Naive thymus-derived CD8-positive, alpha-beta T cell (primary cell): ENCODE results near the gene TIMM22. TPM values are rescaled to one million over a fixed set of nuclear protein-coding genes. Genes with fewer than 3 reads are reported as not detected.

ENCODE experiments used
- ATAC-seq, 2 donors: fragments of 150-1000 bp; cut with Tn5 transposase in 1 of 2; sonication (Bioruptor Pico), chemical (Tn5 transposase) in 1 of 2; 1 replicate in 1 of 2; 2 replicates in 1 of 2; pipeline ENCODE4 v1.10.0; 2021; ENCODE audit warnings: mild to moderate bottlenecking in 2 of 2, moderate library complexity in 2 of 2
- POLR2A ChIA-PET: fragments of 350-600 bp; sonication (Branson Sonifier 250); formaldehyde crosslinking; loops from one replicate; lab custom pipeline; 2021; ENCODE audit warnings: antibody characterized with exemption; lab: Charles Lee
- DNase-seq, 10 donors: peaks; one replicate each; pipeline versions ENCODE4 v3.0.0 to v3.0.0-alpha.2; 2020 to 2022
- H3K27ac Mint-ChIP-seq, 10 donors: one replicate each; pipeline ENCODE4 v1.8.0; 2020 to 2022; ENCODE audit warnings: mild to moderate bottlenecking in 10 of 10, mixed read lengths in 10 of 10, moderate library complexity in 4 of 10, inconsistent platforms in 1 of 10
- H3K27me3 Mint-ChIP-seq, 5 donors: one replicate each; pipeline ENCODE4 v1.8.0; 2021 to 2022; ENCODE audit warnings: mixed read lengths in 5 of 5
- H3K36me3 Mint-ChIP-seq, 3 donors: one replicate each; pipeline ENCODE4 v1.8.0; 2020 to 2022; ENCODE audit warnings: mixed read lengths in 3 of 3, mild to moderate bottlenecking in 2 of 3, inconsistent platforms in 1 of 3
- H3K4me1 Mint-ChIP-seq, 4 donors: one replicate each; pipeline ENCODE4 v1.8.0; 2021 to 2022; ENCODE audit warnings: mixed read lengths in 4 of 4
- H3K4me3 Mint-ChIP-seq, 10 donors: one replicate each; pipeline ENCODE4 v1.8.0; 2020 to 2022; ENCODE audit warnings: mild to moderate bottlenecking in 10 of 10, mixed read lengths in 10 of 10, moderate library complexity in 6 of 10, inconsistent platforms in 1 of 10
- H3K9me3 Mint-ChIP-seq, 9 donors: one replicate each; pipeline ENCODE4 v1.8.0; 2020 to 2022; ENCODE audit warnings: mixed read lengths in 9 of 9, mild to moderate bottlenecking in 3 of 9, inconsistent platforms in 1 of 9, moderate library complexity in 1 of 9
- polyA plus RNA-seq, 3 donors: library from polyadenylated mRNA; unstranded; fragments of 300-500 nt; fragmentation: Illumina TruSeq; gene quantifications; one replicate each; pipeline ENCODE4 v1.2.3, GENCODE V29; 2021
- total RNA-seq, 8 experiments: library from RNA in 2 of 8; stranded (reverse) in 2 of 8; gene quantifications; one replicate each; pipeline ENCODE4 v1.2.3 and lab custom pipeline; 2021 to 2026

TIMM22 gene
- total and polyA plus RNA-seq, 5 experiments from 2014 or later = 14.5 to 25.2 (median 20.8) TPM

- Mint-ChIP-seq H3K36me3 (peaks cover 0 to 37% (median 0%) of the 10 kb centered on the region in 3 donors), H3K4me3 (peak overlapping the region in 9 of 10 donors; percentile 34 to 85 (median 71)), H3K9me3 (no peaks in the 10 kb centered on the region), H3K27ac (peak overlapping the region; percentile 36 to 98 (median 86)), H3K4me1 (peaks cover 10 to 15% (median 13%) of the 10 kb centered on the region in 4 donors), H3K27me3 (peaks cover 0 to 2% (median 0%) of the 10 kb centered on the region in 5 donors)
- ATAC-seq = peak; percentile 56 to 57
- POLR2A ChIA-PET = interaction anchor here (1.1 kb wide), 1 partner anchor 9 kb away, joined by 6 read pairs; the partner anchor contains the start of gene TIMM22
- DNase-seq = peak in 2 of 10 donors; percentile 8 to 35
Measured at GRCh38 chr17:1005361-1005946, 8.5 kb downstream of the TIMM22 start.

- POLR2A ChIA-PET = interaction anchor here (1.1 kb wide), 1 partner anchor 10 kb away, joined by 6 read pairs; the partner anchor contains the start of gene TIMM22
- ATAC-seq = peak; percentile 57 to 77
- Mint-ChIP-seq H3K4me1 (peaks cover 10 to 15% (median 13%) of the 10 kb centered on the region in 4 donors), H3K27ac (peak overlapping the region in 7 of 10 donors; percentile 69 to 98 (median 85)), H3K9me3 (no peaks in the 10 kb centered on the region), H3K27me3 (peaks cover 0 to 2% (median 0%) of the 10 kb centered on the region in 5 donors), H3K36me3 (peaks cover 0 to 33% (median 0%) of the 10 kb centered on the region in 3 donors), H3K4me3 (peak overlapping the region in 6 of 10 donors; percentile 63 to 85 (median 72))
- peak in 1 of 10 donors; percentile 21 for DNase-seq
Measured at GRCh38 chr17:1006054-1006453, 9.1 kb downstream of the TIMM22 start.

GRCh38 chr17:1007310-1008007, 10.5 kb downstream of the TIMM22 start:
- Mint-ChIP-seq H3K36me3 (peaks cover 0 to 26% (median 1%) of the 10 kb centered on the region in 3 donors), H3K4me3 (no peak overlapping the region), H3K4me1 (peaks cover 10 to 15% (median 13%) of the 10 kb centered on the region in 4 donors), H3K27me3 (peaks cover 0 to 2% (median 0%) of the 10 kb centered on the region in 5 donors), H3K9me3 (no peaks in the 10 kb centered on the region), H3K27ac (peak overlapping the region in 1 of 10 donors; percentile 38)
- POLR2A ChIA-PET = no interaction called here
- DNase-seq (peak in 1 of 10 donors; percentile 49), ATAC-seq (no peak)

GRCh38 chr17:1008008-1008761, 11.3 kb downstream of the TIMM22 start:
- Mint-ChIP-seq H3K9me3 (no peaks in the 10 kb centered on the region), H3K4me1 (peaks cover 10 to 15% (median 13%) of the 10 kb centered on the region in 4 donors), H3K27me3 (peaks cover 0 to 2% (median 0%) of the 10 kb centered on the region in 5 donors), H3K4me3 (no peak overlapping the region), H3K36me3 (peaks cover 0 to 18% (median 1%) of the 10 kb centered on the region in 3 donors), H3K27ac (peak overlapping the region in 1 of 10 donors; percentile 72)
- POLR2A ChIA-PET = no interaction called here
- DNase-seq (peak in 1 of 10 donors; percentile 55), ATAC-seq (no peak)

GRCh38 chr17:1009229-1010085, 12.5 kb downstream of the TIMM22 start:
- Mint-ChIP-seq H3K4me3 (peak overlapping the region in 1 of 10 donors; percentile 54), H3K9me3 (no peaks in the 10 kb centered on the region), H3K36me3 (peaks cover 0 to 16% (median 1%) of the 10 kb centered on the region in 3 donors), H3K27ac (no peak overlapping the region), H3K4me1 (peaks cover 10 to 15% (median 13%) of the 10 kb centered on the region in 4 donors), H3K27me3 (peaks cover 0 to 2% (median 0%) of the 10 kb centered on the region in 5 donors)
- DNase-seq = no peak
- POLR2A ChIA-PET = no interaction called here
- ATAC-seq = no peak

GRCh38 chr17:1010086-1010450, 13.1 kb downstream of the TIMM22 start:
- POLR2A ChIA-PET = interaction anchor here (0.6 kb wide), 1 partner anchor 284 kb away, joined by 5 read pairs; no protein-coding TSS in a partner anchor
- peaks cover 0 to 15% (median 1%) of the 10 kb centered on the region in 3 donors for H3K36me3 Mint-ChIP-seq
- ATAC-seq = no peak
- H3K9me3 Mint-ChIP-seq = no peaks in the 10 kb centered on the region
- peaks cover 0 to 2% (median 0%) of the 10 kb centered on the region in 5 donors for H3K27me3 Mint-ChIP-seq
- H3K4me3 Mint-ChIP-seq = no peak overlapping the region
- H3K4me1 Mint-ChIP-seq = peaks cover 7 to 11% (median 11%) of the 10 kb centered on the region in 4 donors
- H3K27ac Mint-ChIP-seq = no peak overlapping the region
- peak in 1 of 10 donors; percentile 44 for DNase-seq

- H3K4me3 Mint-ChIP-seq = no peak overlapping the region
- DNase-seq (no peak), ATAC-seq (no peak)
- H3K9me3 Mint-ChIP-seq = no peaks in the 10 kb centered on the region
- H3K27me3 Mint-ChIP-seq = no peaks in the 10 kb centered on the region
- no peak overlapping the region for H3K27ac Mint-ChIP-seq
- peaks cover 0 to 11% (median 1%) of the 10 kb centered on the region in 3 donors for H3K36me3 Mint-ChIP-seq
- POLR2A ChIA-PET = interaction anchor here (0.6 kb wide), 1 partner anchor 283 kb away, joined by 5 read pairs; no protein-coding TSS in a partner anchor
- H3K4me1 Mint-ChIP-seq = peaks cover 3 to 6% (median 6%) of the 10 kb centered on the region in 4 donors
Measured at GRCh38 chr17:1010586-1010985, 13.7 kb downstream of the TIMM22 start.

GRCh38 chr17:1011138-1011537, 14.2 kb downstream of the TIMM22 start:
- no peak overlapping the region for H3K4me3 Mint-ChIP-seq
- no peak for DNase-seq
- POLR2A ChIA-PET = no interaction called here
- no peak for ATAC-seq
- H3K4me1 Mint-ChIP-seq = peaks cover 0 to 2% (median under 1%) of the 10 kb centered on the region in 4 donors
- no peaks in the 10 kb centered on the region for H3K27me3 Mint-ChIP-seq
- no peaks in the 10 kb centered on the region for H3K9me3 Mint-ChIP-seq
- peaks cover 0 to 11% (median 1%) of the 10 kb centered on the region in 3 donors for H3K36me3 Mint-ChIP-seq
- no peak overlapping the region for H3K27ac Mint-ChIP-seq

- Mint-ChIP-seq H3K4me1 (peaks cover 0 to 2% (median under 1%) of the 10 kb centered on the region in 4 donors), H3K4me3 (no peak overlapping the region), H3K27ac (no peak overlapping the region), H3K36me3 (peaks cover 0 to 11% (median 1%) of the 10 kb centered on the region in 3 donors), H3K27me3 (no peaks in the 10 kb centered on the region), H3K9me3 (no peaks in the 10 kb centered on the region)
- POLR2A ChIA-PET = no interaction called here
- no peak for ATAC-seq
- DNase-seq = peak in 1 of 10 donors; percentile 41
Measured at GRCh38 chr17:1011760-1012735, 15.1 kb downstream of the TIMM22 start.

GRCh38 chr17:1012823-1013728, 16.1 kb downstream of the TIMM22 start:
- H3K9me3 Mint-ChIP-seq = no peaks in the 10 kb centered on the region
- no peak overlapping the region for H3K4me3 Mint-ChIP-seq
- no peak for ATAC-seq
- H3K4me1 Mint-ChIP-seq = peaks cover 0 to 2% (median 0%) of the 10 kb centered on the region in 4 donors
- peak in 1 of 10 donors; percentile 41 for DNase-seq
- H3K27me3 Mint-ChIP-seq = no peaks in the 10 kb centered on the region
- no peak overlapping the region for H3K27ac Mint-ChIP-seq
- peaks cover 0 to 11% (median 1%) of the 10 kb centered on the region in 3 donors for H3K36me3 Mint-ChIP-seq
- POLR2A ChIA-PET = no interaction called here
